Effector memory CD4-positive, alpha-beta T cell (primary cell): ENCODE data around the gene ADD3.

Experiments used
- DNase-seq, 3 donors: peaks; one replicate each; pipeline ENCODE4 v3.0.0-alpha.2; 2020
- H3K27ac ChIP-seq: 2 replicates; pipeline ENCODE4 v1.7.0; 2013; ENCODE audit warnings: mild to moderate bottlenecking, low read length, moderate library complexity; ENCODE audit not compliant: insufficient read depth, poor library complexity, severe bottlenecking
- H3K27me3 ChIP-seq: replicated peaks from 2 replicates; pipeline ENCODE4 v1.7.0; 2013; ENCODE audit warnings: mild to moderate bottlenecking, low read length; ENCODE audit not compliant: insufficient read depth, control insufficient read depth, poor library complexity, severe bottlenecking
- H3K36me3 ChIP-seq: 2 replicates; pipeline ENCODE4 v1.7.0; 2013; ENCODE audit warnings: mild to moderate bottlenecking, low read length, moderate library complexity; ENCODE audit not compliant: control insufficient read depth, insufficient read depth
- H3K4me1 ChIP-seq: 2 replicates; pipeline ENCODE4 v1.7.0; 2013; ENCODE audit warnings: low read length, mild to moderate bottlenecking; ENCODE audit not compliant: control insufficient read depth, insufficient read depth, poor library complexity, severe bottlenecking
- H3K4me3 ChIP-seq: 2 replicates; pipeline ENCODE4 v1.7.0; 2013; ENCODE audit warnings: low read length, low read depth, mild to moderate bottlenecking; ENCODE audit not compliant: insufficient read depth, poor library complexity, severe bottlenecking
- H3K9me3 ChIP-seq: 2 replicates; pipeline ENCODE4 v1.7.0; 2013; ENCODE audit warnings: mild to moderate bottlenecking, low read length, moderate library complexity; ENCODE audit not compliant: control insufficient read depth

Gene ADD3

GRCh38 chr10:110074758-110075671, 67.2 kb downstream of the ADD3 start:
- no peaks in the 10 kb centered on the region for H3K9me3 ChIP-seq
- H3K27ac ChIP-seq: no peak overlapping the region
- no peaks in the 10 kb centered on the region for H3K27me3 ChIP-seq
- H3K4me3 ChIP-seq: no peak overlapping the region
- H3K4me1 ChIP-seq: peaks cover 66% of the 10 kb centered on the region
- H3K36me3 ChIP-seq: no peaks in the 10 kb centered on the region
- no peak for DNase-seq

GRCh38 chr10:110075686-110076085, 67.9 kb downstream of the ADD3 start:
- Histone ChIP-seq H3K4me3 (no peak overlapping the region), H3K4me1 (peaks cover 62% of the 10 kb centered on the region), H3K9me3 (no peaks in the 10 kb centered on the region), H3K36me3 (no peaks in the 10 kb centered on the region), H3K27ac (no peak overlapping the region), H3K27me3 (no peaks in the 10 kb centered on the region)
- DNase-seq: no peak

GRCh38 chr10:110076559-110077318, 69.0 kb downstream of the ADD3 start:
- Histone ChIP-seq H3K27ac (peak overlapping the region; percentile 48), H3K4me1 (peaks cover 68% of the 10 kb centered on the region), H3K4me3 (peak overlapping the region; percentile 48), H3K9me3 (no peaks in the 10 kb centered on the region), H3K27me3 (no peaks in the 10 kb centered on the region), H3K36me3 (no peaks in the 10 kb centered on the region)
- no peak for DNase-seq

GRCh38 chr10:110077436-110078130, 69.8 kb downstream of the ADD3 start:
- no peak for DNase-seq
- peak overlapping the region; percentile 48 for H3K4me3 ChIP-seq
- H3K9me3 ChIP-seq: no peaks in the 10 kb centered on the region
- H3K4me1 ChIP-seq: peaks cover 66% of the 10 kb centered on the region
- H3K36me3 ChIP-seq: no peaks in the 10 kb centered on the region
- H3K27ac ChIP-seq: peak overlapping the region; percentile 48
- no peaks in the 10 kb centered on the region for H3K27me3 ChIP-seq

- peak overlapping the region; percentile 48 for H3K4me3 ChIP-seq
- no peaks in the 10 kb centered on the region for H3K9me3 ChIP-seq
- peaks cover 61% of the 10 kb centered on the region for H3K4me1 ChIP-seq
- H3K27me3 ChIP-seq: no peaks in the 10 kb centered on the region
- DNase-seq: no peak
- H3K36me3 ChIP-seq: no peaks in the 10 kb centered on the region
- H3K27ac ChIP-seq: peak overlapping the region; percentile 48
Measured at GRCh38 chr10:110078317-110078716, 70.5 kb downstream of the ADD3 start.

- Histone ChIP-seq H3K4me3 (no peak overlapping the region), H3K27ac (peak overlapping the region; percentile 48), H3K4me1 (peaks cover 52% of the 10 kb centered on the region), H3K27me3 (no peaks in the 10 kb centered on the region), H3K36me3 (no peaks in the 10 kb centered on the region), H3K9me3 (no peaks in the 10 kb centered on the region)
- no peak for DNase-seq
Measured at GRCh38 chr10:110081911-110082310, 74.1 kb downstream of the ADD3 start.

- no peaks in the 10 kb centered on the region for H3K36me3 ChIP-seq
- H3K4me3 ChIP-seq: no peak overlapping the region
- no peak for DNase-seq
- no peaks in the 10 kb centered on the region for H3K27me3 ChIP-seq
- H3K4me1 ChIP-seq: peaks cover 37% of the 10 kb centered on the region
- H3K9me3 ChIP-seq: no peaks in the 10 kb centered on the region
- H3K27ac ChIP-seq: no peak overlapping the region
Measured at GRCh38 chr10:110083884-110084283, 76.1 kb downstream of the ADD3 start.

GRCh38 chr10:110087682-110088081, 79.9 kb downstream of the ADD3 start:
- no peak overlapping the region for H3K4me3 ChIP-seq
- no peak overlapping the region for H3K27ac ChIP-seq
- no peaks in the 10 kb centered on the region for H3K27me3 ChIP-seq
- DNase-seq: no peak
- no peaks in the 10 kb centered on the region for H3K9me3 ChIP-seq
- H3K4me1 ChIP-seq: peaks cover 16% of the 10 kb centered on the region
- no peaks in the 10 kb centered on the region for H3K36me3 ChIP-seq

GRCh38 chr10:110088367-110089104, 80.8 kb downstream of the ADD3 start:
- H3K9me3 ChIP-seq: no peaks in the 10 kb centered on the region
- H3K27ac ChIP-seq: no peak overlapping the region
- H3K36me3 ChIP-seq: no peaks in the 10 kb centered on the region
- peaks cover 15% of the 10 kb centered on the region for H3K4me1 ChIP-seq
- no peaks in the 10 kb centered on the region for H3K27me3 ChIP-seq
- no peak overlapping the region for H3K4me3 ChIP-seq
- DNase-seq: no peak
